NB4 (cell line): ENCODE measurements around the gene PSMB3.

Experiments
- DNase-seq: peaks from one replicate; pipeline ENCODE4 v3.0.0; 2010; ENCODE audit warnings: low read depth
- H3K4me3 ChIP-seq: one replicate; pipeline ENCODE4 v1.5.1; 2011; ENCODE audit warnings: mild to moderate bottlenecking, low read depth, low read length, moderate library complexity
- CTCF ChIP-seq: IDR thresholded peaks from one replicate; pipeline ENCODE4 v1.5.1; 2012; ENCODE audit warnings: low read depth, low read length
- MAX ChIP-seq: IDR thresholded peaks from 2 replicates; pipeline ENCODE4 v1.6.1; 2011; ENCODE audit warnings: low read depth, low read length
- MYC ChIP-seq: IDR thresholded peaks from 2 replicates; pipeline ENCODE4 v1.6.1; 2011; ENCODE audit warnings: low read depth, low read length
- POLR2A ChIP-seq: IDR thresholded peaks from 2 replicates; pipeline ENCODE4 v1.6.1; 2011; ENCODE audit warnings: mild to moderate bottlenecking; ENCODE audit not compliant: insufficient read length; ENCODE audit errors: extremely low read depth

PSMB3 gene

GRCh38 chr17:38741461-38741860 lies 11.1 kb upstream of the PSMB3 start:
- DNase-seq, result no peak
- TF ChIP-seq MAX (no peak), MYC (no peak), POLR2A (no peak), CTCF (no peak)
- no peak overlapping the region for H3K4me3 ChIP-seq

- H3K4me3 ChIP-seq, result no peak overlapping the region
- TF ChIP-seq MAX (no peak), MYC (no peak), CTCF (no peak), POLR2A (no peak)
- DNase-seq, result no peak
Measured at GRCh38 chr17:38741921-38742410, 10.6 kb upstream of the PSMB3 start.

- H3K4me3 ChIP-seq, result no peak overlapping the region
- no peak for DNase-seq
- TF ChIP-seq POLR2A (no peak), MYC (no peak)
Measured at GRCh38 chr17:38742411-38743308, 9.9 kb upstream of the PSMB3 start.

GRCh38 chr17:38743556-38744171 lies 8.9 kb upstream of the PSMB3 start:
- no peak for TF ChIP-seq MAX
- no peak for TF ChIP-seq MYC
- TF ChIP-seq POLR2A, result no peak
- no peak for TF ChIP-seq CTCF
- no peak overlapping the region for H3K4me3 ChIP-seq
- no peak for DNase-seq

GRCh38 chr17:38745545-38745944 lies 7.0 kb upstream of the PSMB3 start:
- no peak for DNase-seq
- H3K4me3 ChIP-seq, result no peak overlapping the region
- TF ChIP-seq MAX (no peak), POLR2A (no peak), CTCF (no peak), MYC (no peak)
